ES-I3 (cell line): ENCODE measurements around the gene RRP12.

Experiments
- H3K36me3 ChIP-seq: 2 replicates; pipeline ENCODE4 v1.6.1; 2013; ENCODE audit warnings: mild to moderate bottlenecking, low read length, control low read depth, moderate library complexity; ENCODE audit not compliant: insufficient read depth
- H3K4me1 ChIP-seq: 2 replicates; pipeline ENCODE4 v1.6.1; 2013; ENCODE audit warnings: mild to moderate bottlenecking, control low read depth, low read length; ENCODE audit not compliant: insufficient read depth
- H3K9ac ChIP-seq: 2 replicates; pipeline ENCODE4 v1.6.1; 2013; ENCODE audit warnings: low read depth, mild to moderate bottlenecking, low read length, moderate library complexity
- H3K9me3 ChIP-seq: 2 replicates; pipeline ENCODE4 v1.6.1; 2013; ENCODE audit warnings: mild to moderate bottlenecking, low read length, moderate library complexity; ENCODE audit not compliant: control insufficient read depth, insufficient read depth

Gene RRP12

GRCh38 chr10:97371696-97372095 is 29.4 kb downstream of the RRP12 start:
- no peaks in the 10 kb centered on the region for H3K9me3 ChIP-seq
- H3K36me3 ChIP-seq, result peaks cover 10% of the 10 kb centered on the region
- H3K4me1 ChIP-seq, result no peaks in the 10 kb centered on the region
- H3K9ac ChIP-seq, result no peak overlapping the region

- Histone ChIP-seq H3K36me3 (peaks cover 12% of the 10 kb centered on the region), H3K4me1 (no peaks in the 10 kb centered on the region), H3K9ac (no peak overlapping the region), H3K9me3 (no peaks in the 10 kb centered on the region)
These were observed 34.0 kb downstream of the RRP12 start for GRCh38 chr10:97367126-97367649.

- H3K36me3 ChIP-seq, result peaks cover 9% of the 10 kb centered on the region
- H3K4me1 ChIP-seq, result no peaks in the 10 kb centered on the region
- no peak overlapping the region for H3K9ac ChIP-seq
- H3K9me3 ChIP-seq, result no peaks in the 10 kb centered on the region
These were observed 34.6 kb downstream of the RRP12 start for GRCh38 chr10:97366572-97366971.

GRCh38 chr10:97365761-97366351 is 35.3 kb downstream of the RRP12 start:
- H3K4me1 ChIP-seq, result no peaks in the 10 kb centered on the region
- H3K36me3 ChIP-seq, result peaks cover 7% of the 10 kb centered on the region
- H3K9ac ChIP-seq, result no peak overlapping the region
- no peaks in the 10 kb centered on the region for H3K9me3 ChIP-seq

GRCh38 chr10:97363071-97363470 is 38.1 kb downstream of the RRP12 start:
- H3K9ac ChIP-seq, result no peak overlapping the region
- no peaks in the 10 kb centered on the region for H3K9me3 ChIP-seq
- peaks cover 13% of the 10 kb centered on the region for H3K36me3 ChIP-seq
- H3K4me1 ChIP-seq, result no peaks in the 10 kb centered on the region

- Histone ChIP-seq H3K4me1 (no peaks in the 10 kb centered on the region), H3K9me3 (no peaks in the 10 kb centered on the region), H3K9ac (no peak overlapping the region), H3K36me3 (peaks cover 13% of the 10 kb centered on the region)
These were observed 38.7 kb downstream of the RRP12 start for GRCh38 chr10:97362310-97363033.

GRCh38 chr10:97361537-97361901 is 39.6 kb downstream of the RRP12 start:
- no peaks in the 10 kb centered on the region for H3K4me1 ChIP-seq
- peaks cover 13% of the 10 kb centered on the region for H3K36me3 ChIP-seq
- no peak overlapping the region for H3K9ac ChIP-seq
- no peaks in the 10 kb centered on the region for H3K9me3 ChIP-seq

- Histone ChIP-seq H3K4me1 (no peaks in the 10 kb centered on the region), H3K36me3 (peaks cover 13% of the 10 kb centered on the region), H3K9ac (no peak overlapping the region), H3K9me3 (no peaks in the 10 kb centered on the region)
These were observed 40.2 kb downstream of the RRP12 start for GRCh38 chr10:97360705-97361536.

- Histone ChIP-seq H3K4me1 (no peaks in the 10 kb centered on the region), H3K9me3 (no peaks in the 10 kb centered on the region), H3K36me3 (peaks cover 10% of the 10 kb centered on the region), H3K9ac (no peak overlapping the region)
These were observed 42.4 kb downstream of the RRP12 start for GRCh38 chr10:97358781-97359180.

GRCh38 chr10:97358349-97358748 is 42.8 kb downstream of the RRP12 start:
- Histone ChIP-seq H3K36me3 (peaks cover 9% of the 10 kb centered on the region), H3K9me3 (no peaks in the 10 kb centered on the region), H3K9ac (no peak overlapping the region), H3K4me1 (no peaks in the 10 kb centered on the region)

GRCh38 chr10:97356918-97357317 is 44.2 kb downstream of the RRP12 start:
- no peaks in the 10 kb centered on the region for H3K4me1 ChIP-seq
- no peak overlapping the region for H3K9ac ChIP-seq
- no peaks in the 10 kb centered on the region for H3K9me3 ChIP-seq
- H3K36me3 ChIP-seq, result peaks cover 8% of the 10 kb centered on the region

GRCh38 chr10:97356318-97356914 is 44.7 kb downstream of the RRP12 start:
- Histone ChIP-seq H3K9me3 (no peaks in the 10 kb centered on the region), H3K36me3 (peaks cover 9% of the 10 kb centered on the region), H3K9ac (no peak overlapping the region), H3K4me1 (no peaks in the 10 kb centered on the region)

GRCh38 chr10:97355571-97355975 is 45.6 kb downstream of the RRP12 start:
- peaks cover 9% of the 10 kb centered on the region; the same call in 1 of the 2 replicates for H3K36me3 ChIP-seq
- H3K9me3 ChIP-seq, result no peaks in the 10 kb centered on the region
- no peaks in the 10 kb centered on the region for H3K4me1 ChIP-seq
- no peak overlapping the region for H3K9ac ChIP-seq

- H3K9me3 ChIP-seq, result no peaks in the 10 kb centered on the region
- H3K36me3 ChIP-seq, result 0 out of 2 replicates have a peak, but pooled peaks cover 4% of the 10 kb centered on the region
- no peaks in the 10 kb centered on the region for H3K4me1 ChIP-seq
- H3K9ac ChIP-seq, result no peak overlapping the region
These were observed 47.2 kb downstream of the RRP12 start for GRCh38 chr10:97353945-97354344.
